Loucy (cell line): Measurements from ENCODE around the gene ABT1.

Experiments used
- EZH2phosphoT487 ChIP-seq: fragments of 200-600 bp; IDR thresholded peaks from 2 replicates; pipeline ENCODE4 v1.6.1; 2018; ENCODE audit warnings: antibody characterized with exemption, mild to moderate bottlenecking, moderate library complexity, borderline replicate concordance
- TF ChIP-seq, protein P1 (sequence below): fragments of 200-600 bp; sonication (generic); conservative IDR thresholded peaks from 2 replicates; pipeline ENCODE4 v1.5.1; 2014; ENCODE audit warnings: mild to moderate bottlenecking, antibody characterized with exemption, low read length

DNA sequence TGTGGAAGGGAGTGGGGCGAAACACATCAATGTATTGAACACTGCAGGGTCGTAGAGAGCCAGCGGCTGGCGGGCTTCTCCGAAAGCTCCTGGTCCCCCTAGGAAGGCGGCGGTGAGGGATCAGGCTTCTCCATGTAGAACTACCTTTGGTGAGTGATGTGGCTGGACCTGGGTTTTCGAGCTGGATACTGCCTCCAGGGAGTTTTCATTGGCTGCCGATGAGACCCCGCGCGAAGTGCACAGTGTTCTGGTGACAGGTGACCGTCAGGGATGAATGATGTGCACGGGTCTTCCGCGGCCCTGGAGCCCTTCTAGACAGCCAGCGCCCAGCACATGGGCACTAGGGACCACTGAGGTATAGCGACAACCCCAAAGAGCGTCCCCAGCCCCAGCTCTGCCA, 16.4 kb downstream of the ABT1 start:
- TF ChIP-seq EZH2phosphoT487: no peak
- TF ChIP-seq, protein P1, sequence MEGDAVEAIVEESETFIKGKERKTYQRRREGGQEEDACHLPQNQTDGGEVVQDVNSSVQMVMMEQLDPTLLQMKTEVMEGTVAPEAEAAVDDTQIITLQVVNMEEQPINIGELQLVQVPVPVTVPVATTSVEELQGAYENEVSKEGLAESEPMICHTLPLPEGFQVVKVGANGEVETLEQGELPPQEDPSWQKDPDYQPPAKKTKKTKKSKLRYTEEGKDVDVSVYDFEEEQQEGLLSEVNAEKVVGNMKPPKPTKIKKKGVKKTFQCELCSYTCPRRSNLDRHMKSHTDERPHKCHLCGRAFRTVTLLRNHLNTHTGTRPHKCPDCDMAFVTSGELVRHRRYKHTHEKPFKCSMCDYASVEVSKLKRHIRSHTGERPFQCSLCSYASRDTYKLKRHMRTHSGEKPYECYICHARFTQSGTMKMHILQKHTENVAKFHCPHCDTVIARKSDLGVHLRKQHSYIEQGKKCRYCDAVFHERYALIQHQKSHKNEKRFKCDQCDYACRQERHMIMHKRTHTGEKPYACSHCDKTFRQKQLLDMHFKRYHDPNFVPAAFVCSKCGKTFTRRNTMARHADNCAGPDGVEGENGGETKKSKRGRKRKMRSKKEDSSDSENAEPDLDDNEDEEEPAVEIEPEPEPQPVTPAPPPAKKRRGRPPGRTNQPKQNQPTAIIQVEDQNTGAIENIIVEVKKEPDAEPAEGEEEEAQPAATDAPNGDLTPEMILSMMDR: no peak
